Left cardiac atrium (tissue), 4 donors: ENCODE data around the gene ARHGAP26. TPM values are rescaled to one million over a fixed set of nuclear protein-coding genes. Genes with fewer than 3 reads are reported as not detected.

ENCODE experiments used
- ATAC-seq, 2 donors: fragments of 200-7000 bp; cut with Tn5 transposase; one replicate each; pipeline ENCODE4 v1.9.1; 2020; ENCODE audit warnings: mild to moderate bottlenecking in 2 of 2, moderate library complexity in 2 of 2
- DNase-seq: peaks from one replicate; pipeline ENCODE4 v3.0.0-alpha.2; 2020
- intact Hi-C, 2 donors: fragments of 100-400 bp; cut with DNase I; formaldehyde crosslinking; loops; one replicate each; pipeline versions ENCODE4 v1.14.1 to v1.15.1; 2022 to 2023
- total RNA-seq, 2 donors: library from RNA; stranded (reverse); fragmentation: NEBNext Ultra II Directional; extraction: Animal tissue kit (Norgen Biotek cat#: 25700); gene quantifications; one replicate each; pipeline ENCODE4 v1.2.1, GENCODE V29; 2021
- donor health status: DM: no; HTN: yes; CAD: no.
- donor health status: DM: no; HTN: yes; CAD: no; lungs with severe emphysema.
- donor health status: DM: yes; HTN: yes; CAD: no.
- donor health status: Dilated cardiomyopathy.

Gene ARHGAP26
- total RNA-seq, 2 donors from 2014 or later = 29.6 to 50.2 TPM

GRCh38 chr5:143047091-143047490, 276.9 kb downstream of the ARHGAP26 start:
- no peak for ATAC-seq
- intact Hi-C loops = no loop called here
- no peak for DNase-seq

- DNase-seq (no peak), ATAC-seq (no peak)
- intact Hi-C loops = no loop called here
Measured at GRCh38 chr5:143050183-143050582, 280.0 kb downstream of the ARHGAP26 start.

GRCh38 chr5:143051244-143052058, 281.3 kb downstream of the ARHGAP26 start:
- DNase-seq = no peak
- intact Hi-C loops = no loop called here
- ATAC-seq = peak; percentile 96

GRCh38 chr5:143052967-143053682, 282.9 kb downstream of the ARHGAP26 start:
- ATAC-seq (no peak), DNase-seq (no peak)
- intact Hi-C loops = no loop called here

- intact Hi-C loops = no loop called here
- DNase-seq (no peak), ATAC-seq (no peak)
Measured at GRCh38 chr5:143053780-143054179, 283.6 kb downstream of the ARHGAP26 start.

GRCh38 chr5:143054480-143054941, 284.3 kb downstream of the ARHGAP26 start:
- ATAC-seq = no peak

GRCh38 chr5:143055596-143056338, 285.6 kb downstream of the ARHGAP26 start:
- intact Hi-C loops = no loop called here
- ATAC-seq = no peak
- no peak for DNase-seq

More at GRCh38 chr5:143054480-143054941, 284.3 kb downstream of the ARHGAP26 start:
- no peak for DNase-seq
- intact Hi-C loops = no loop called here

GRCh38 chr5:143056339-143056704, 286.1 kb downstream of the ARHGAP26 start:
- intact Hi-C loops = no loop called here
- ATAC-seq (no peak), DNase-seq (no peak)

- intact Hi-C loops = no loop called here
- DNase-seq = no peak
- ATAC-seq = peak in 1 of 2 donors; percentile 34
Measured at GRCh38 chr5:143056792-143057579, 286.8 kb downstream of the ARHGAP26 start.

- DNase-seq (no peak), ATAC-seq (peak in 1 of 2 donors; percentile 43)
- intact Hi-C loops = no loop called here
Measured at GRCh38 chr5:143057580-143057999, 287.4 kb downstream of the ARHGAP26 start.

- DNase-seq (no peak), ATAC-seq (no peak)
- intact Hi-C loops = no loop called here
Measured at GRCh38 chr5:143059355-143059754, 289.2 kb downstream of the ARHGAP26 start.

- intact Hi-C loops = no loop called here
- ATAC-seq (no peak), DNase-seq (no peak)
Measured at GRCh38 chr5:143059976-143060765, 290.0 kb downstream of the ARHGAP26 start.

- ATAC-seq = no peak
- intact Hi-C loops = no loop called here
- no peak for DNase-seq
Measured at GRCh38 chr5:143061161-143061945, 291.2 kb downstream of the ARHGAP26 start.

- DNase-seq = no peak
- ATAC-seq = no peak
- intact Hi-C loops = no loop called here
Measured at GRCh38 chr5:143062379-143062778, 292.2 kb downstream of the ARHGAP26 start.

- peak; percentile 77 for DNase-seq
- ATAC-seq = peak; percentile 78 to 80
- intact Hi-C loops = no loop called here
Measured at GRCh38 chr5:143063175-143063970, 293.2 kb downstream of the ARHGAP26 start.

- peak; percentile 53 to 67 for ATAC-seq
- no peak for DNase-seq
- intact Hi-C loops = no loop called here
Measured at GRCh38 chr5:143064218-143064641, 294.1 kb downstream of the ARHGAP26 start.

GRCh38 chr5:143064676-143065075, 294.5 kb downstream of the ARHGAP26 start:
- ATAC-seq = no peak
- intact Hi-C loops = no loop called here
- DNase-seq = no peak
